H1 (cell line): ENCODE results near the gene ARHGAP27. TPM values are rescaled to one million over a fixed set of nuclear protein-coding genes. Genes with fewer than 3 reads are reported as not detected.

ENCODE experiments used
- JUN ChIP-seq: IDR thresholded peaks from 2 replicates; pipeline ENCODE4 v1.6.1; 2011; ENCODE audit warnings: low read depth, mild to moderate bottlenecking, improper control_type of control experiment, low read length
- KDM1A ChIP-seq: fragments of 200-600, 300-600 bp; sonication (generic); IDR thresholded peaks from 2 replicates; pipeline ENCODE4 v1.7.1; 2016; ENCODE audit warnings: mild to moderate bottlenecking, low read length, borderline replicate concordance
- MAFK ChIP-seq: IDR thresholded peaks from 2 replicates; pipeline ENCODE4 v1.6.1; 2012; ENCODE audit warnings: low read depth, mild to moderate bottlenecking, improper control_type of control experiment, low read length
- SIX5 ChIP-seq: IDR thresholded peaks from 2 replicates; pipeline ENCODE4 v1.6.1; 2011; ENCODE audit warnings: mild to moderate bottlenecking, low read depth, low read length
- SRF ChIP-seq: IDR thresholded peaks from 2 replicates; pipeline ENCODE4 v1.6.1; 2011; ENCODE audit warnings: mild to moderate bottlenecking, low read depth, low read length, moderate library complexity
- TCF12 ChIP-seq: IDR thresholded peaks from 2 replicates; pipeline ENCODE4 v1.6.1; 2011; ENCODE audit warnings: low read depth, mild to moderate bottlenecking, low read length
- polyA plus RNA-seq, 7 experiments: library from polyadenylated mRNA; depleted of rRNA in 3 of 7; stranded (reverse) in 5 of 7; unstranded in 2 of 7; fragments of >200 nt in 5 of 7; fragments of 200-250 nt in 2 of 7; gene quantifications; 1 replicate in 5 of 7; 2 replicates in 1 of 7; 4 replicates in 1 of 7; pipeline versions ENCODE4 v1.2.1 to v1.2.3, GENCODE V29; 2011 to 2013; ENCODE audit warnings: missing spikeins in 2 of 7, mixed read lengths in 2 of 7
- total RNA-seq: library from RNA; stranded (reverse); fragmentation: NEBNext Ultra II Directional; extraction: Animal tissue kit (Norgen Biotek cat#: 25700); gene quantifications from 2 replicates; pipeline ENCODE4 v1.2.1, GENCODE V29; 2021
- TF ChIP-seq, protein P1 (sequence below): fragments of 300-600 bp; sonication (generic); IDR thresholded peaks from 2 replicates; pipeline ENCODE4 v1.7.1; 2012; ENCODE audit warnings: low read length, moderate library complexity, mild to moderate bottlenecking, inconsistent platforms; ENCODE audit not compliant: insufficient replicate concordance

ARHGAP27 gene
- total and polyA plus RNA-seq, 2 of the 8 experiments (the other 6 are each of a cell fraction or from before 2014, with no cell fraction given) = 11.6 to 13.1 TPM

DNA sequence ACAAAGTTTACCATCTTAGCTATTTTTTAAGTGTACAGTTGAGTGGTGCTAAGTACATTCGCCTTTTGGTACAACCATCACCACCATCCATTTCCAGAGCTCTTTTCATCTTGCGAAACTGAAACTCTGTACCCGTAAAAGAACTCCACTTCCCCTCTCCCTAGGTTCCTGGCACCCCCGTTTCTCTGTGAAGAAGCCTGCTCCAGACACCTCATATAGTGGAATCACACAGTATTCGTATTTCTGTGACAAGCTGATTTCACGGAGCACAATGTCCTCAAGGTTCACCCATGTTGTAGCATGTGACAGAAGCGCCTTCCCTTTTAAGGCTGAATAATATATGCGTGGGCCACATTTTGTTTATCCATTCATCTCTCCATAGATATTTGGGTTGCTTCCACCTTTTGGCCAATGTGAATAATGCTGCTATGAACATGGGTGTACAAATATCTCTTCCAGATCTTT lies 61.7 kb downstream of the ARHGAP27 start (continued):
- TF ChIP-seq MAFK (no peak), TCF12 (no peak), KDM1A (no peak), SIX5 (no peak), SRF (no peak), JUN (no peak)
- TF ChIP-seq, protein P1, sequence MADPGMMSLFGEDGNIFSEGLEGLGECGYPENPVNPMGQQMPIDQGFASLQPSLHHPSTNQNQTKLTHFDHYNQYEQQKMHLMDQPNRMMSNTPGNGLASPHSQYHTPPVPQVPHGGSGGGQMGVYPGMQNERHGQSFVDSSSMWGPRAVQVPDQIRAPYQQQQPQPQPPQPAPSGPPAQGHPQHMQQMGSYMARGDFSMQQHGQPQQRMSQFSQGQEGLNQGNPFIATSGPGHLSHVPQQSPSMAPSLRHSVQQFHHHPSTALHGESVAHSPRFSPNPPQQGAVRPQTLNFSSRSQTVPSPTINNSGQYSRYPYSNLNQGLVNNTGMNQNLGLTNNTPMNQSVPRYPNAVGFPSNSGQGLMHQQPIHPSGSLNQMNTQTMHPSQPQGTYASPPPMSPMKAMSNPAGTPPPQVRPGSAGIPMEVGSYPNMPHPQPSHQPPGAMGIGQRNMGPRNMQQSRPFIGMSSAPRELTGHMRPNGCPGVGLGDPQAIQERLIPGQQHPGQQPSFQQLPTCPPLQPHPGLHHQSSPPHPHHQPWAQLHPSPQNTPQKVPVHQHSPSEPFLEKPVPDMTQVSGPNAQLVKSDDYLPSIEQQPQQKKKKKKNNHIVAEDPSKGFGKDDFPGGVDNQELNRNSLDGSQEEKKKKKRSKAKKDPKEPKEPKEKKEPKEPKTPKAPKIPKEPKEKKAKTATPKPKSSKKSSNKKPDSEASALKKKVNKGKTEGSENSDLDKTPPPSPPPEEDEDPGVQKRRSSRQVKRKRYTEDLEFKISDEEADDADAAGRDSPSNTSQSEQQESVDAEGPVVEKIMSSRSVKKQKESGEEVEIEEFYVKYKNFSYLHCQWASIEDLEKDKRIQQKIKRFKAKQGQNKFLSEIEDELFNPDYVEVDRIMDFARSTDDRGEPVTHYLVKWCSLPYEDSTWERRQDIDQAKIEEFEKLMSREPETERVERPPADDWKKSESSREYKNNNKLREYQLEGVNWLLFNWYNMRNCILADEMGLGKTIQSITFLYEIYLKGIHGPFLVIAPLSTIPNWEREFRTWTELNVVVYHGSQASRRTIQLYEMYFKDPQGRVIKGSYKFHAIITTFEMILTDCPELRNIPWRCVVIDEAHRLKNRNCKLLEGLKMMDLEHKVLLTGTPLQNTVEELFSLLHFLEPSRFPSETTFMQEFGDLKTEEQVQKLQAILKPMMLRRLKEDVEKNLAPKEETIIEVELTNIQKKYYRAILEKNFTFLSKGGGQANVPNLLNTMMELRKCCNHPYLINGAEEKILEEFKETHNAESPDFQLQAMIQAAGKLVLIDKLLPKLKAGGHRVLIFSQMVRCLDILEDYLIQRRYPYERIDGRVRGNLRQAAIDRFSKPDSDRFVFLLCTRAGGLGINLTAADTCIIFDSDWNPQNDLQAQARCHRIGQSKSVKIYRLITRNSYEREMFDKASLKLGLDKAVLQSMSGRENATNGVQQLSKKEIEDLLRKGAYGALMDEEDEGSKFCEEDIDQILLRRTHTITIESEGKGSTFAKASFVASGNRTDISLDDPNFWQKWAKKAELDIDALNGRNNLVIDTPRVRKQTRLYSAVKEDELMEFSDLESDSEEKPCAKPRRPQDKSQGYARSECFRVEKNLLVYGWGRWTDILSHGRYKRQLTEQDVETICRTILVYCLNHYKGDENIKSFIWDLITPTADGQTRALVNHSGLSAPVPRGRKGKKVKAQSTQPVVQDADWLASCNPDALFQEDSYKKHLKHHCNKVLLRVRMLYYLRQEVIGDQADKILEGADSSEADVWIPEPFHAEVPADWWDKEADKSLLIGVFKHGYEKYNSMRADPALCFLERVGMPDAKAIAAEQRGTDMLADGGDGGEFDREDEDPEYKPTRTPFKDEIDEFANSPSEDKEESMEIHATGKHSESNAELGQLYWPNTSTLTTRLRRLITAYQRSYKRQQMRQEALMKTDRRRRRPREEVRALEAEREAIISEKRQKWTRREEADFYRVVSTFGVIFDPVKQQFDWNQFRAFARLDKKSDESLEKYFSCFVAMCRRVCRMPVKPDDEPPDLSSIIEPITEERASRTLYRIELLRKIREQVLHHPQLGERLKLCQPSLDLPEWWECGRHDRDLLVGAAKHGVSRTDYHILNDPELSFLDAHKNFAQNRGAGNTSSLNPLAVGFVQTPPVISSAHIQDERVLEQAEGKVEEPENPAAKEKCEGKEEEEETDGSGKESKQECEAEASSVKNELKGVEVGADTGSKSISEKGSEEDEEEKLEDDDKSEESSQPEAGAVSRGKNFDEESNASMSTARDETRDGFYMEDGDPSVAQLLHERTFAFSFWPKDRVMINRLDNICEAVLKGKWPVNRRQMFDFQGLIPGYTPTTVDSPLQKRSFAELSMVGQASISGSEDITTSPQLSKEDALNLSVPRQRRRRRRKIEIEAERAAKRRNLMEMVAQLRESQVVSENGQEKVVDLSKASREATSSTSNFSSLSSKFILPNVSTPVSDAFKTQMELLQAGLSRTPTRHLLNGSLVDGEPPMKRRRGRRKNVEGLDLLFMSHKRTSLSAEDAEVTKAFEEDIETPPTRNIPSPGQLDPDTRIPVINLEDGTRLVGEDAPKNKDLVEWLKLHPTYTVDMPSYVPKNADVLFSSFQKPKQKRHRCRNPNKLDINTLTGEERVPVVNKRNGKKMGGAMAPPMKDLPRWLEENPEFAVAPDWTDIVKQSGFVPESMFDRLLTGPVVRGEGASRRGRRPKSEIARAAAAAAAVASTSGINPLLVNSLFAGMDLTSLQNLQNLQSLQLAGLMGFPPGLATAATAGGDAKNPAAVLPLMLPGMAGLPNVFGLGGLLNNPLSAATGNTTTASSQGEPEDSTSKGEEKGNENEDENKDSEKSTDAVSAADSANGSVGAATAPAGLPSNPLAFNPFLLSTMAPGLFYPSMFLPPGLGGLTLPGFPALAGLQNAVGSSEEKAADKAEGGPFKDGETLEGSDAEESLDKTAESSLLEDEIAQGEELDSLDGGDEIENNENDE = no peak
